K562 (cell line): ENCODE results near the gene PHTF2. TPM values are rescaled to one million over a fixed set of nuclear protein-coding genes. Genes with fewer than 3 reads are reported as not detected.

Experiments used
- ATAC-seq: fragments of 200-7000 bp; cut with Tn5 transposase; 3 replicates; pipeline ENCODE4 v1.9.1; 2020; ENCODE audit warnings: moderate library complexity
- BruUV-seq: library from RNA; stranded (reverse); fragments of 400-500 nt; replicated peaks from 2 replicates; lab custom pipeline; 2021; lab: Mats Ljungman, UMichigan
- CTCF ChIA-PET: fragments of 300-600 bp; formaldehyde crosslinking; extraction: SDS; loops from one replicate; lab custom pipeline; 2021; ENCODE audit warnings: low intra/inter-chr PET ratio; lab: Yijun Ruan, JAX
- POLR2A ChIA-PET: fragments of 300-600, 350-650 bp; sonication (Branson Sonifier 250); formaldehyde crosslinking; extraction: SDS; loops from one replicate; lab custom pipeline; 2021; ENCODE audit warnings: antibody characterized with exemption, inconsistent platforms; lab: Yijun Ruan, JAX
- DNase-seq, 4 experiments: peaks; one replicate each; pipeline versions ENCODE4 v3.0.0 to v3.0.0-alpha.2; 2011 to 2018; ENCODE audit warnings: low spot score in 3 of 4, mixed read lengths in 3 of 4; ENCODE audit errors: extremely low read depth in 1 of 4
- FAIRE-seq: peaks from 2 replicates; lab custom pipeline; 2011; peaks lifted over from hg19 to GRCh38; lab: Jason Lieb, UNC
- H2AFZ ChIP-seq: 2 replicates; pipeline ENCODE4 v1.6.0; 2011; ENCODE audit warnings: low read depth, low read length, control low read depth, inconsistent platforms
- H3K27ac ChIP-seq: fragments of 200-600 bp; 3 replicates; pipeline ENCODE4 v1.8.0; 2011; ENCODE audit warnings: low read depth, mild to moderate bottlenecking, control low read depth, inconsistent platforms, low read length, moderate library complexity, mixed read lengths; ENCODE audit errors: extremely low read depth
- H3K27me3 ChIP-seq, 2 experiments: fragments of 300-600 bp in 1 of 2; 2 replicates in 1 of 2; 3 replicates in 1 of 2; pipeline versions ENCODE4 v1.6.0 to v1.8.0; 2011; ENCODE audit warnings: inconsistent platforms in 2 of 2, low read length in 2 of 2, mild to moderate bottlenecking in 1 of 2, mixed read lengths in 1 of 2, moderate library complexity in 1 of 2; ENCODE audit not compliant: control insufficient read depth in 2 of 2, insufficient read depth in 2 of 2
- H3K36me3 ChIP-seq: fragments of 300-600 bp; 3 replicates; pipeline ENCODE4 v1.8.0; 2011; ENCODE audit warnings: mild to moderate bottlenecking, low read length, inconsistent platforms; ENCODE audit not compliant: control insufficient read depth, insufficient read depth
- H3K4me1 ChIP-seq, 2 experiments: fragments of 200-600 bp in 1 of 2; replicated peaks in 1 of 2; 2 replicates in 1 of 2; 3 replicates in 1 of 2; pipeline versions ENCODE4 v1.5.1 to v1.8.0; 2011; ENCODE audit warnings: inconsistent platforms in 2 of 2, low read length in 2 of 2, mild to moderate bottlenecking in 1 of 2, mixed read lengths in 1 of 2, moderate library complexity in 1 of 2; ENCODE audit not compliant: control insufficient read depth in 2 of 2, insufficient read depth in 2 of 2
- H3K4me2 ChIP-seq: 2 replicates; pipeline ENCODE4 v1.6.1; 2011; ENCODE audit warnings: low read length, control low read depth, inconsistent platforms, mixed read lengths; ENCODE audit not compliant: insufficient read depth
- H3K4me3 ChIP-seq: fragments of 200-600 bp; sonication (generic), shearing (Covaris generic); 2 replicates; pipeline ENCODE4 v1.5.1; 2016; ENCODE audit warnings: control low read depth, inconsistent platforms
- H3K79me2 ChIP-seq: fragments of 200-600 bp; 3 replicates; pipeline ENCODE4 v1.8.0; 2011; ENCODE audit warnings: low read length, inconsistent platforms; ENCODE audit not compliant: control insufficient read depth, insufficient read depth
- H3K9ac ChIP-seq, 2 experiments: 2 replicates each; pipeline versions ENCODE4 v1.6.0 to v1.6.1; 2011; ENCODE audit warnings: low read depth in 2 of 2, low read length in 2 of 2, control low read depth in 1 of 2, inconsistent platforms in 1 of 2, mild to moderate bottlenecking in 1 of 2, mixed read lengths in 1 of 2; ENCODE audit not compliant: insufficient read depth in 1 of 2
- H3K9me1 ChIP-seq: one replicate; pipeline ENCODE4 v1.6.0; 2011; ENCODE audit warnings: inconsistent platforms, mild to moderate bottlenecking, low read length, moderate library complexity; ENCODE audit not compliant: control insufficient read depth, insufficient read depth
- H3K9me3 ChIP-seq: replicated peaks from 2 replicates; pipeline ENCODE4 v1.5.1; 2011; ENCODE audit warnings: low read depth, low read length, inconsistent platforms; ENCODE audit not compliant: control insufficient read depth, insufficient read depth
- H4K20me1 ChIP-seq: replicated peaks from 2 replicates; pipeline ENCODE4 v1.6.1; 2011; ENCODE audit warnings: low read length, inconsistent platforms, mixed read lengths; ENCODE audit not compliant: control insufficient read depth, insufficient read depth
- BMI1 ChIP-seq: fragments of 150-350 bp; IDR thresholded peaks from 2 replicates; pipeline ENCODE4 v1.6.1; 2014; ENCODE audit warnings: low read length
- CHD1 ChIP-seq: fragments of 200-600 bp; sonication (generic); IDR thresholded peaks from one replicate; pipeline ENCODE4 v1.6.1; 2012; ENCODE audit warnings: mild to moderate bottlenecking, moderate library complexity, low read length, inconsistent platforms
- HNRNPUL1 ChIP-seq: fragments of 200-400 bp; formaldehyde crosslinking; IDR thresholded peaks from 2 replicates; pipeline ENCODE4 v1.6.1; 2017; ENCODE audit warnings: low read length
- KHSRP ChIP-seq: fragments of 450-650 bp; IDR thresholded peaks from 2 replicates; pipeline ENCODE4 v1.6.1; 2017
- MAFK ChIP-seq: IDR thresholded peaks from 2 replicates; pipeline ENCODE4 v1.6.1; 2011; ENCODE audit warnings: low read length, improper control_type of control experiment
- NR1H2 ChIP-seq: sonication (generic); formaldehyde crosslinking; IDR thresholded peaks from 2 replicates; pipeline ENCODE4 v1.4.0; 2020; ENCODE audit warnings: mild to moderate bottlenecking, missing genetic modification reagents
- NR3C1 ChIP-seq: sonication (generic); formaldehyde crosslinking; IDR thresholded peaks from 2 replicates; pipeline ENCODE4 v1.8.1; 2022; ENCODE audit warnings: missing genetic modification reagents
- PHF8 ChIP-seq: fragments of 200-600 bp; sonication (generic); IDR thresholded peaks from 2 replicates; pipeline ENCODE4 v1.6.1; 2012; ENCODE audit warnings: mixed run types, mild to moderate bottlenecking, inconsistent platforms, low read length, moderate library complexity, borderline replicate concordance
- RBM39 ChIP-seq: fragments of 200-400 bp; formaldehyde crosslinking; optimal IDR thresholded peaks from 2 replicates; pipeline ENCODE3; 2018; ENCODE audit warnings: low read depth, low read length
- SETDB1 ChIP-seq: IDR thresholded peaks from one replicate; pipeline ENCODE4 v1.6.1; 2012; ENCODE audit warnings: low read length, control low read depth, inconsistent platforms
- SMARCC2 ChIP-seq: fragments of 450-650 bp; IDR thresholded peaks from 2 replicates; pipeline ENCODE4 v1.6.1; 2017; ENCODE audit warnings: antibody characterized with exemption, moderate library complexity, mild to moderate bottlenecking, low read depth
- TFAP4 ChIP-seq: sonication (generic); formaldehyde crosslinking; IDR thresholded peaks from 2 replicates; pipeline ENCODE4 v1.8.0; 2022; ENCODE audit warnings: missing genetic modification reagents, mild to moderate bottlenecking, moderate library complexity, borderline replicate concordance
- TRIM24 ChIP-seq, 2 experiments: fragments of 450-650 bp; IDR thresholded peaks; 2 replicates each; pipeline ENCODE4 v1.6.1; 2016
- ZNF274 ChIP-seq: IDR thresholded peaks from 2 replicates; pipeline ENCODE4 v1.6.1; 2011; ENCODE audit warnings: low read depth, mild to moderate bottlenecking, low read length, moderate library complexity, borderline replicate concordance
- WGBS: fragments of 100-300 bp; shearing (Covaris generic); methylation state at CpG from one replicate; pipeline ENCODE4 v1.1.6; 2016; ENCODE audit warnings: low coverage, mixed read lengths; ENCODE audit not compliant: insufficient coverage; ENCODE audit errors: missing lambda C conversion rate; 5-methylcytosine and 5-hydroxymethylcytosine counted together
- in situ Hi-C: fragments of 300-500 bp; cut with MboI; formaldehyde crosslinking; loops from 4 replicates; pipeline ENCODE4 v1.15.0; 2018; ENCODE audit warnings: inconsistent platforms, mixed read lengths
- intact Hi-C: fragments of 100-400 bp; cut with micrococcal nuclease; formaldehyde crosslinking; loops from 2 replicates; pipeline ENCODE4 v1.14.2; 2022
- polyA plus RNA-seq, 8 experiments: library from polyadenylated mRNA; depleted of rRNA in 4 of 8; stranded (reverse) in 5 of 8; unstranded in 3 of 8; fragments of >200 nt; fragmentation: Nextera tagmentation in 2 of 8; fragmentation: Illumina TruSeq in 1 of 8; extraction: Ambion mirVana in 2 of 8; extraction: Trizol in 1 of 8; gene quantifications; 2 replicates each; pipeline versions ENCODE4 v1.2.1 to v1.2.3, GENCODE V29; 2011 to 2014; ENCODE audit warnings: inconsistent platforms in 1 of 8, missing spikeins in 1 of 8
- total RNA-seq, 7 experiments: library from RNA; depleted of rRNA in 6 of 7; stranded (reverse); fragments of >200 nt in 6 of 7; fragmentation: Illumina TruSeq in 2 of 7; extraction: Trizol in 2 of 7; gene quantifications; 2 replicates each; pipeline versions ENCODE4 v1.2.1 to v1.2.3, GENCODE V29; 2011 to 2021; ENCODE audit warnings: low replicate concordance in 1 of 7

Gene PHTF2
- total and polyA plus RNA-seq, 9 of the 15 experiments (the other 6 are each of a cell fraction or from before 2014, with no cell fraction given) = 17.9 to 43.6 (median 25.4) TPM

GRCh38 chr7:77866370-77866769 lies 67.8 kb downstream of the PHTF2 start:
- no TSS peak for BruUV-seq
- CTCF ChIA-PET = no interaction called here
- Histone ChIP-seq H3K27ac (no peak overlapping the region), H2AFZ (no peak overlapping the region), H3K27me3 (no peaks in the 10 kb centered on the region), H3K9me1 (peaks cover 3% of the 10 kb centered on the region), H4K20me1 (no peaks in the 10 kb centered on the region), H3K4me2 (no peak overlapping the region)
- ATAC-seq (no peak), DNase-seq (no peak)
- POLR2A ChIA-PET = interaction anchor here (0.6 kb wide), 1 partner anchor 47 kb away, joined by 3 read pairs; no protein-coding TSS in a partner anchor
- no peak for TF ChIP-seq BMI1
- no peak for TF ChIP-seq TRIM24 (IDR thresholded peaks at IDR 0.05)
- no peak for TF ChIP-seq HNRNPUL1
- no peak for TF ChIP-seq TFAP4 (CRISPR knock-in tag)
- no peak for TF ChIP-seq ZNF274
- no peak for TF ChIP-seq RBM39
- no peak for TF ChIP-seq KHSRP
- no peak for TF ChIP-seq MAFK
- no peak for TF ChIP-seq NR1H2
- TF ChIP-seq CHD1 = no peak
- no peak for TF ChIP-seq PHF8
- no peak for TF ChIP-seq SETDB1
- no peak for TF ChIP-seq NR3C1 (CRISPR knock-in tag)
- no peak for TF ChIP-seq SMARCC2
- TF ChIP-seq, all 486 proteins: peak for 0
- intact Hi-C loops (no loop called here), in situ Hi-C loops (no loop called here)
- no peak overlapping the region for H3K9ac ChIP-seq
- H3K4me3 ChIP-seq = no peak overlapping the region
- no peaks in the 10 kb centered on the region; the same call in 2 of the 3 replicates for H3K36me3 ChIP-seq
- H3K9me3 ChIP-seq = no peaks in the 10 kb centered on the region
- H3K4me1 ChIP-seq = peaks cover 4 to 8% of the 10 kb centered on the region in 2 experiments; a peak in 3 of 5 replicates
- no peak for FAIRE-seq
- 91% methylated on average over 3 of the region's 3 CpGs for WGBS
- peaks cover 44% of the 10 kb centered on the region for H3K79me2 ChIP-seq
